Stimulated activated naive CD8-positive, alpha-beta T cell treated with anti-CD3 and anti-CD28 coated beads, Interleukin-15, Interleukin-2, amounts not matched to agents 100 ng/mL and 50 ng/mL, for 24 hours (primary cell): ENCODE results near the gene EXOSC9.

ENCODE experiments used
- H3K27ac Mint-ChIP-seq: one replicate; pipeline ENCODE4 v1.8.0; 2021; ENCODE audit warnings: mild to moderate bottlenecking, mixed read lengths
- H3K27me3 Mint-ChIP-seq: one replicate; pipeline ENCODE4 v1.8.0; 2021; ENCODE audit warnings: mixed read lengths
- H3K36me3 Mint-ChIP-seq: one replicate; pipeline ENCODE4 v1.8.0; 2021; ENCODE audit warnings: low read depth, mixed read lengths
- H3K4me1 Mint-ChIP-seq: one replicate; pipeline ENCODE4 v1.8.0; 2021; ENCODE audit warnings: low read depth, mixed read lengths
- H3K4me3 Mint-ChIP-seq: one replicate; pipeline ENCODE4 v1.8.0; 2021; ENCODE audit warnings: mild to moderate bottlenecking, mixed read lengths
- H3K9me3 Mint-ChIP-seq: one replicate; pipeline ENCODE4 v1.8.0; 2021; ENCODE audit warnings: mixed read lengths

EXOSC9 gene

GRCh38 chr4:121778991-121779628, 22.0 kb upstream of the EXOSC9 start:
- H3K36me3 Mint-ChIP-seq = no peaks in the 10 kb centered on the region
- H3K27me3 Mint-ChIP-seq = peaks cover 26% of the 10 kb centered on the region
- H3K4me3 Mint-ChIP-seq = no peak overlapping the region
- no peaks in the 10 kb centered on the region for H3K9me3 Mint-ChIP-seq
- no peaks in the 10 kb centered on the region for H3K4me1 Mint-ChIP-seq
- H3K27ac Mint-ChIP-seq = no peak overlapping the region

GRCh38 chr4:121783210-121783609, 17.9 kb upstream of the EXOSC9 start:
- no peaks in the 10 kb centered on the region for H3K36me3 Mint-ChIP-seq
- no peaks in the 10 kb centered on the region for H3K9me3 Mint-ChIP-seq
- no peaks in the 10 kb centered on the region for H3K4me1 Mint-ChIP-seq
- H3K27ac Mint-ChIP-seq = no peak overlapping the region
- peaks cover 37% of the 10 kb centered on the region for H3K27me3 Mint-ChIP-seq
- H3K4me3 Mint-ChIP-seq = no peak overlapping the region

- H3K27ac Mint-ChIP-seq = no peak overlapping the region
- no peaks in the 10 kb centered on the region for H3K4me1 Mint-ChIP-seq
- no peaks in the 10 kb centered on the region for H3K9me3 Mint-ChIP-seq
- H3K36me3 Mint-ChIP-seq = no peaks in the 10 kb centered on the region
- H3K4me3 Mint-ChIP-seq = no peak overlapping the region
- H3K27me3 Mint-ChIP-seq = peaks cover 42% of the 10 kb centered on the region
Measured at GRCh38 chr4:121784401-121784800, 16.7 kb upstream of the EXOSC9 start.

GRCh38 chr4:121784975-121785374, 16.1 kb upstream of the EXOSC9 start:
- Mint-ChIP-seq H3K9me3 (no peaks in the 10 kb centered on the region), H3K4me1 (no peaks in the 10 kb centered on the region), H3K4me3 (no peak overlapping the region), H3K27me3 (peaks cover 43% of the 10 kb centered on the region), H3K27ac (no peak overlapping the region), H3K36me3 (no peaks in the 10 kb centered on the region)

GRCh38 chr4:121785479-121785878, 15.6 kb upstream of the EXOSC9 start:
- Mint-ChIP-seq H3K4me3 (no peak overlapping the region), H3K9me3 (no peaks in the 10 kb centered on the region), H3K4me1 (no peaks in the 10 kb centered on the region), H3K36me3 (no peaks in the 10 kb centered on the region), H3K27ac (no peak overlapping the region), H3K27me3 (peaks cover 46% of the 10 kb centered on the region)

GRCh38 chr4:121786221-121786620, 14.9 kb upstream of the EXOSC9 start:
- Mint-ChIP-seq H3K27ac (no peak overlapping the region), H3K36me3 (no peaks in the 10 kb centered on the region), H3K9me3 (no peaks in the 10 kb centered on the region), H3K4me1 (no peaks in the 10 kb centered on the region), H3K4me3 (no peak overlapping the region), H3K27me3 (peaks cover 46% of the 10 kb centered on the region)

GRCh38 chr4:121788896-121789295, 12.2 kb upstream of the EXOSC9 start:
- H3K4me1 Mint-ChIP-seq = no peaks in the 10 kb centered on the region
- H3K27ac Mint-ChIP-seq = no peak overlapping the region
- no peaks in the 10 kb centered on the region for H3K36me3 Mint-ChIP-seq
- H3K27me3 Mint-ChIP-seq = peaks cover 33% of the 10 kb centered on the region
- no peak overlapping the region for H3K4me3 Mint-ChIP-seq
- no peaks in the 10 kb centered on the region for H3K9me3 Mint-ChIP-seq

GRCh38 chr4:121789455-121789854, 11.7 kb upstream of the EXOSC9 start:
- no peaks in the 10 kb centered on the region for H3K9me3 Mint-ChIP-seq
- no peak overlapping the region for H3K27ac Mint-ChIP-seq
- no peaks in the 10 kb centered on the region for H3K36me3 Mint-ChIP-seq
- no peak overlapping the region for H3K4me3 Mint-ChIP-seq
- no peaks in the 10 kb centered on the region for H3K4me1 Mint-ChIP-seq
- H3K27me3 Mint-ChIP-seq = peaks cover 29% of the 10 kb centered on the region

- Mint-ChIP-seq H3K36me3 (no peaks in the 10 kb centered on the region), H3K4me1 (no peaks in the 10 kb centered on the region), H3K27ac (no peak overlapping the region), H3K4me3 (no peak overlapping the region), H3K27me3 (peaks cover 22% of the 10 kb centered on the region), H3K9me3 (no peaks in the 10 kb centered on the region)
Measured at GRCh38 chr4:121789960-121790829, 10.9 kb upstream of the EXOSC9 start.

GRCh38 chr4:121790976-121791375, 10.1 kb upstream of the EXOSC9 start:
- H3K36me3 Mint-ChIP-seq = no peaks in the 10 kb centered on the region
- no peak overlapping the region for H3K27ac Mint-ChIP-seq
- H3K4me3 Mint-ChIP-seq = no peak overlapping the region
- peaks cover 3% of the 10 kb centered on the region for H3K4me1 Mint-ChIP-seq
- peaks cover 19% of the 10 kb centered on the region for H3K27me3 Mint-ChIP-seq
- no peaks in the 10 kb centered on the region for H3K9me3 Mint-ChIP-seq

- Mint-ChIP-seq H3K27me3 (peaks cover 19% of the 10 kb centered on the region), H3K4me1 (peaks cover 3% of the 10 kb centered on the region), H3K9me3 (no peaks in the 10 kb centered on the region), H3K27ac (no peak overlapping the region), H3K36me3 (no peaks in the 10 kb centered on the region), H3K4me3 (no peak overlapping the region)
Measured at GRCh38 chr4:121791481-121791880, 9.6 kb upstream of the EXOSC9 start.

- H3K27me3 Mint-ChIP-seq = peaks cover 14% of the 10 kb centered on the region
- H3K4me3 Mint-ChIP-seq = no peak overlapping the region
- H3K9me3 Mint-ChIP-seq = no peaks in the 10 kb centered on the region
- H3K36me3 Mint-ChIP-seq = no peaks in the 10 kb centered on the region
- H3K27ac Mint-ChIP-seq = no peak overlapping the region
- H3K4me1 Mint-ChIP-seq = peaks cover 3% of the 10 kb centered on the region
Measured at GRCh38 chr4:121792966-121793365, 8.2 kb upstream of the EXOSC9 start.

- peaks cover 12% of the 10 kb centered on the region for H3K4me1 Mint-ChIP-seq
- no peaks in the 10 kb centered on the region for H3K36me3 Mint-ChIP-seq
- H3K27ac Mint-ChIP-seq = no peak overlapping the region
- H3K9me3 Mint-ChIP-seq = no peaks in the 10 kb centered on the region
- peaks cover 5% of the 10 kb centered on the region for H3K27me3 Mint-ChIP-seq
- no peak overlapping the region for H3K4me3 Mint-ChIP-seq
Measured at GRCh38 chr4:121794505-121795188, 6.5 kb upstream of the EXOSC9 start.

GRCh38 chr4:121796283-121796682, 4.8 kb upstream of the EXOSC9 start:
- Mint-ChIP-seq H3K27me3 (no peaks in the 10 kb centered on the region), H3K9me3 (no peaks in the 10 kb centered on the region), H3K27ac (no peak overlapping the region), H3K4me1 (peaks cover 28% of the 10 kb centered on the region), H3K4me3 (no peak overlapping the region), H3K36me3 (no peaks in the 10 kb centered on the region)

GRCh38 chr4:121799208-121799823, 1.8 kb upstream of the EXOSC9 start:
- H3K9me3 Mint-ChIP-seq = no peaks in the 10 kb centered on the region
- no peaks in the 10 kb centered on the region for H3K27me3 Mint-ChIP-seq
- peaks cover 45% of the 10 kb centered on the region for H3K4me1 Mint-ChIP-seq
- peaks cover 16% of the 10 kb centered on the region for H3K36me3 Mint-ChIP-seq
- H3K4me3 Mint-ChIP-seq = peak overlapping the region; percentile 11
- H3K27ac Mint-ChIP-seq = peak overlapping the region; percentile 98
